Activated naive CD4-positive, alpha-beta T cell (primary cell): Measurements from ENCODE around the gene R3HDM2.
A peak's percentile ranks its signal among the peaks of the same experiment; 100 is the strongest.

ENCODE experiments used
- DNase-seq, 4 experiments: peaks; one replicate each; lab custom pipeline; 2025; lab: John Stamatoyannopoulos, UW

Gene R3HDM2

GRCh38 chr12:57240066-57240921, 190.5 kb downstream of the R3HDM2 start:
- DNase-seq: peak in 2 of 4 experiments; percentile 47 to 59

DNA sequence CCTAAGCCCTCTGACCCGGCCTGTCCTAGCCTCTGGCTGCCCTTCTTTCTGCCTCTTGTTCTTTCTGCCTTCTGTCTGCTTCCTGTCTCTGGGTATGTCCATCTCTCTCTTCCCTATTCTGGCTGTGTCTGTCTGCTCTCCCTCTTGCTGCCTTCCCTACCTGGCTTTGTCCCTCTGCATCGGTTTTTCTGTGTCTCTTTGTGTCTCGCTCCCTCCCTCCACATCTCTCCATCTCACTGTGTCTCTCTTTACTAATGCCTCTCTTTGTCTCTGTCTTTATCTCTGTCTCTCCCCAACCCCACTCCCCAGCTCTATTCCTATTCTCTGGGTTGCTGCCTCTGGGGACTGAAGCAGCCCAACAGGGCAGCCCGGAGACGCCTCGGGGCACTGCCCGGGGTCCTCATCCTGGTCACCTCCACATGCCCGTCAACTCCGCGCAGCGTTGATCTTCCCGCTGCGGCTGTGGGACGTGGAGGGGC, 191.2 kb downstream of the R3HDM2 start:
- no peak for DNase-seq

DNA sequence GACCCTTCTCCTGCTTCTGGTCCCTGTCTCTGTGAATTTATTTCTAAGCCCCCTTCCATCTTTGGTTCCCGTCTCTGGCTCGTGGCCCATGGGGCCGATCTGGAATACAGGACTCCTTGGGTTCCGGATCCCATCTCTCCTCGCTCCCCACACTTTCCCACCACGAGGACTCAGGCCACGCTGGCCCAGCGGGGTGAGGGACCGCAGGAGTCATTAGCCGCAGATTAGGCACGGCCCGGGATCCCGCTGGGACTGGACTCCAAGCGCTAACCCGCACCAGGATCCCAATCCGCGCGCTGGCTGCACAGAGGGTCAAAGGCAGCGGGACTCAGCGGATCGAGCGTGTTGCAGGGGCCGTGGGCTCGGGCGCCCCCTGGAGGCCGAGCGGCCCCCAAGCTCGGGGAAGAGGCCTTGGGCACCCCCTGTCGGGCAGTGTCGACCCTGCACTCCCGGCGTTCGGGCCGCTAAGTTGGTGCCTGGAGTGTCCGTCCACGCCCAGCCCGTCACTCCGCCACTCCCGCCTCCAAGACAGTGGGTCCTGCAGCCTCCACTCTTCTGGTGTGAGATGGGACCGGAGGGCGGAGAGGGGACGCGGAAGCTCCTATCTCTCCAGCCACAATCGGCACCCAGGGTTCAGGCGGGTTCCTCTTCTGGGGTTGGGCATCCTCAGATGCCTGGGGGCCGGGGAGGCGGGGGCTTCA, 191.8 kb downstream of the R3HDM2 start:
- DNase-seq: peak; percentile 77 to 87 (median 78)

GRCh38 chr12:57237932-57238853, 192.7 kb downstream of the R3HDM2 start:
- DNase-seq: no peak

DNA sequence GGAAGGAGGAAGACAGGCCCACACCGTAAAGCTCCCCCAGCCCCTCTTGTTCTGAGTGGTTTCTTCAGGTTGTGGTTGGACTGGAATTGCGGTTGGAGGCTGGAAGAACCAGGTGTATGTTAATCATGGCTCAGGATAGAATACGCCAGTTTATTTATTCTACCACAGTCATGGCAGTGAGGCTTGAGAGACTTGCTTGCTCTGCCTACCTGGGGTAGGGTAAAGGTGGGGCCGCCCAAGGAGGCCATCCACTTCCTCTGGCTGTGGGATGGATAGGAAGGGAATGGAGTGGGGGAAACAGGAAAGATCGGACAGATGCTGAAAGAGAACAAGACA, 193.3 kb downstream of the R3HDM2 start:
- no peak for DNase-seq

- DNase-seq: no peak
Observed at GRCh38 chr12:57236925-57237595, 193.8 kb downstream of the R3HDM2 start.

GRCh38 chr12:57236201-57236924, 194.5 kb downstream of the R3HDM2 start:
- DNase-seq: no peak

- DNase-seq: no peak
Observed at GRCh38 chr12:57235728-57236131, 195.1 kb downstream of the R3HDM2 start.

- no peak for DNase-seq
Observed at GRCh38 chr12:57235017-57235727, 195.7 kb downstream of the R3HDM2 start.

GRCh38 chr12:57234571-57235016, 196.2 kb downstream of the R3HDM2 start:
- no peak for DNase-seq

GRCh38 chr12:57234233-57234570, 196.6 kb downstream of the R3HDM2 start:
- no peak for DNase-seq

GRCh38 chr12:57233357-57234232, 197.2 kb downstream of the R3HDM2 start:
- DNase-seq: no peak

- no peak for DNase-seq
Observed at GRCh38 chr12:57232156-57232756, 198.6 kb downstream of the R3HDM2 start.

- no peak for DNase-seq
Observed at GRCh38 chr12:57231276-57232021, 199.4 kb downstream of the R3HDM2 start.

DNA sequence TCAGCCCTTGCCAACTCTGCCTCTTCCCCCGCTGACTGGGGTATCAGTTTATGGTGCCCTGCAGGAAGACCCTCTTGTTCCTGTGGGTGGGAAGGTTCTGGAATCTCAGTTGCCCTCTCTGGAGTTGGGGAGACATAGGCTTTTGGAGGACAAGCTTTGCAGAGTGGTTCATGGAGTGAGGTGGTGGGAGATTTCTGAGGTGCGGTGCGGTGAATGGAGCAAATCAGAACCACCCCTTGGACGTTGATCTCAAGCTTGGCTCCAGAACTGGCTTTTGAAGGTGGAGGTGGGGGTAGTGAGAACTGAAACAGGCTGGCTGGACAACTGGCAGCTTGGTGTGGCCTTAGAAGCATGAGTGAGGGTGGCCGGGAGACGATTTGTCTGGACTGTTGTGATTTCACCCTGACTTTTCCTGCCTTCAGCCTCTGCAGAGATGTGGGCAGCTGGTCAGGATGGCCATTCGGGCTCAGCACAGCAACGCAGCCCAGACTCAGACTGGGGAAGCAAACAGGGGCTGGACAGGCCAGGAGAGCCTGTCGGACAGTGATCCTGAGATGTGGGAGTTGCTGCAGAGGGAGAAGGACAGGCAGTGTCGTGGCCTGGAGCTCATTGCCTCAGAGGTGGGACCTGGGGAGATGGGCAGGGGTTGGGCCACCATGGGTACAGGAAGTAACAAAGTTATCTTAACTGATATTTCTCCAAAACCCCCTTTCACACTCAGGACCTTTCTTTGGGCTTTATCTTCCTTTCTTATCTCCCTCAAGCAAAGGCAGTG, 200.3 kb downstream of the R3HDM2 start:
- DNase-seq: no peak

- peak; percentile 74 to 81 (median 78) for DNase-seq
Observed at GRCh38 chr12:57229634-57230380, 201.0 kb downstream of the R3HDM2 start, which contains the start of gene SHMT2. Gene SHMT2, plus strand, starts transcription at chr12:57229711. Its CDS starts 68 bp downstream, at chr12:57229779.
